ENCODE measurements around the gene CWC27.

Gene CWC27

GRCh38 chr5:64768358-64769312 is at the start of gene CWC27, which contains the start of gene SREK1IP1:
TSS of gene CWC27 (plus strand) at chr5:64768930. CDS start at chr5:64769147, 217 bp downstream.
TSS of gene SREK1IP1 (minus strand) at chr5:64768691. CDS start at chr5:64768517, 174 bp downstream.
- DNase-seq (ENCODE audit: low read depth) = peak; percentile 93

- DNase-seq (ENCODE audit: low read depth) = no peak
Observed at GRCh38 chr5:64722588-64722987, 46.1 kb upstream of the CWC27 start.

GRCh38 chr5:64727150-64727549 is 41.6 kb upstream of the CWC27 start:
- DNase-seq (ENCODE audit: low read depth) = no peak

- DNase-seq (ENCODE audit: low read depth) = no peak
Observed at GRCh38 chr5:64742411-64742810, 26.3 kb upstream of the CWC27 start.

- DNase-seq (ENCODE audit: low read depth) = no peak
Observed at GRCh38 chr5:64742821-64743220, 25.9 kb upstream of the CWC27 start.

GRCh38 chr5:64744914-64745313 is 23.8 kb upstream of the CWC27 start:
- DNase-seq (ENCODE audit: low read depth) = no peak

GRCh38 chr5:64746446-64746845 is 22.3 kb upstream of the CWC27 start:
- no peak for DNase-seq (ENCODE audit: low read depth)

- DNase-seq (ENCODE audit: low read depth) = no peak
Observed at GRCh38 chr5:64749385-64749784, 19.3 kb upstream of the CWC27 start.

GRCh38 chr5:64754066-64754465 is 14.7 kb upstream of the CWC27 start:
- DNase-seq (ENCODE audit: low read depth) = no peak

GRCh38 chr5:64758901-64759300 is 9.8 kb upstream of the CWC27 start:
- no peak for DNase-seq (ENCODE audit: low read depth)

- no peak for DNase-seq (ENCODE audit: low read depth)
Observed at GRCh38 chr5:64759960-64760660, 8.6 kb upstream of the CWC27 start.

- no peak for DNase-seq (ENCODE audit: low read depth)
Observed at GRCh38 chr5:64763948-64764503, 4.7 kb upstream of the CWC27 start.

GRCh38 chr5:64765804-64766504 is 2.8 kb upstream of the CWC27 start:
- DNase-seq (ENCODE audit: low read depth) = no peak

GRCh38 chr5:64766941-64767340 is 1.8 kb upstream of the CWC27 start:
- no peak for DNase-seq (ENCODE audit: low read depth)

GRCh38 chr5:64767959-64768357 is 772 bp upstream of the CWC27 start:
- DNase-seq (ENCODE audit: low read depth) = peak; percentile 17

GRCh38 chr5:64769855-64770254 is 1.1 kb downstream of the CWC27 start:
- DNase-seq (ENCODE audit: low read depth) = no peak

GRCh38 chr5:64771736-64772135 is 3.0 kb downstream of the CWC27 start:
- DNase-seq (ENCODE audit: low read depth) = no peak

- DNase-seq (ENCODE audit: low read depth) = no peak
Observed at GRCh38 chr5:64773533-64773932, 4.8 kb downstream of the CWC27 start.

GRCh38 chr5:64775291-64775690 is 6.6 kb downstream of the CWC27 start:
- no peak for DNase-seq (ENCODE audit: low read depth)

GRCh38 chr5:64784451-64785025 is 15.8 kb downstream of the CWC27 start:
- DNase-seq (ENCODE audit: low read depth) = peak; percentile 79

- no peak for DNase-seq (ENCODE audit: low read depth)
Observed at GRCh38 chr5:64786372-64786771, 17.6 kb downstream of the CWC27 start.

GRCh38 chr5:64788156-64788555 is 19.4 kb downstream of the CWC27 start:
- no peak for DNase-seq (ENCODE audit: low read depth)

Measured in fibroblast of gingiva (primary cell).